ENCODE measurements around the gene TNKS2. TPM values are rescaled to one million over a fixed set of nuclear protein-coding genes. Genes with fewer than 3 reads are reported as not detected.

The TNKS2 gene
- total RNA-seq, 1 donor from 2014 or later = 48.2 TPM

DNA sequence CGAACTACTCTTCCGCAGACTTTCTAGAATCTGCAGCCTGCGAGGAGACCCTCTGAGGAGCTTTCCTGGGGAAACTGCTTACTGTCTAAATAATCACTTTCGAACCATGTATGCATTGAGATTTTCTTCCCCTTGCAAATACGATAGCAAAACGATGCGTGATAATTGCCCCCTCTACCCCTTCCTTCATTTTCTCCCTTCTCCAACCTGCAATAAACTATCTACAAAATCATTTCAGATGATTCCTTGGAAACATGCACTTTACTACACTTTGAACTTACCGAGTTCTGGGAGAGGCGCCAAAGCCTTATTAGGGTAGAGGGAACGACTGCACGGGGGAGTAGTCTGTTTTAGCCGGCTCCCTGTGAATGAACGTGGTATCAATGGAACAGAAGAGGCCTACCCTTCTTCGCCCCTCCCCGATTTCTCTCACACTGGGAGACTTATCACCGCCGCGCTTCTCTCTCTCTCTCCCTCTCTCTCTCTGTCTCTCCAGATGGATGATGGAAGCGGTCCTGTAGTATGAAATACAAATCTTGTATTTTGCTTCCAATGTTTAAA is 111.0 kb downstream of the TNKS2 start, which contains the start of gene FGFBP3:
Gene FGFBP3, minus strand, starts transcription at position 370 of the 561 bp plus-strand sequence. CDS start 517 bp downstream, outside the sequence.
- no peaks in the 10 kb centered on the region for H3K36me3 ChIP-seq (ENCODE audit: control insufficient read depth, insufficient read depth, low read length)
- H3K27me3 ChIP-seq (ENCODE audit: control insufficient read depth, insufficient read depth, low read length) = no peaks in the 10 kb centered on the region
- TF ChIP-seq, protein P1, sequence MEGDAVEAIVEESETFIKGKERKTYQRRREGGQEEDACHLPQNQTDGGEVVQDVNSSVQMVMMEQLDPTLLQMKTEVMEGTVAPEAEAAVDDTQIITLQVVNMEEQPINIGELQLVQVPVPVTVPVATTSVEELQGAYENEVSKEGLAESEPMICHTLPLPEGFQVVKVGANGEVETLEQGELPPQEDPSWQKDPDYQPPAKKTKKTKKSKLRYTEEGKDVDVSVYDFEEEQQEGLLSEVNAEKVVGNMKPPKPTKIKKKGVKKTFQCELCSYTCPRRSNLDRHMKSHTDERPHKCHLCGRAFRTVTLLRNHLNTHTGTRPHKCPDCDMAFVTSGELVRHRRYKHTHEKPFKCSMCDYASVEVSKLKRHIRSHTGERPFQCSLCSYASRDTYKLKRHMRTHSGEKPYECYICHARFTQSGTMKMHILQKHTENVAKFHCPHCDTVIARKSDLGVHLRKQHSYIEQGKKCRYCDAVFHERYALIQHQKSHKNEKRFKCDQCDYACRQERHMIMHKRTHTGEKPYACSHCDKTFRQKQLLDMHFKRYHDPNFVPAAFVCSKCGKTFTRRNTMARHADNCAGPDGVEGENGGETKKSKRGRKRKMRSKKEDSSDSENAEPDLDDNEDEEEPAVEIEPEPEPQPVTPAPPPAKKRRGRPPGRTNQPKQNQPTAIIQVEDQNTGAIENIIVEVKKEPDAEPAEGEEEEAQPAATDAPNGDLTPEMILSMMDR (IDR thresholded peaks at IDR 0.05; ENCODE audit: insufficient read depth, low read length, severe bottlenecking) = no peak
- peak within 1 kb of the TSS; percentile 64 for H3K4me3 ChIP-seq (ENCODE audit: low read depth, low read length)
- FAIRE-seq (no peak), DNase-seq (ENCODE audit: low read depth) (peak; percentile 21)

DNA sequence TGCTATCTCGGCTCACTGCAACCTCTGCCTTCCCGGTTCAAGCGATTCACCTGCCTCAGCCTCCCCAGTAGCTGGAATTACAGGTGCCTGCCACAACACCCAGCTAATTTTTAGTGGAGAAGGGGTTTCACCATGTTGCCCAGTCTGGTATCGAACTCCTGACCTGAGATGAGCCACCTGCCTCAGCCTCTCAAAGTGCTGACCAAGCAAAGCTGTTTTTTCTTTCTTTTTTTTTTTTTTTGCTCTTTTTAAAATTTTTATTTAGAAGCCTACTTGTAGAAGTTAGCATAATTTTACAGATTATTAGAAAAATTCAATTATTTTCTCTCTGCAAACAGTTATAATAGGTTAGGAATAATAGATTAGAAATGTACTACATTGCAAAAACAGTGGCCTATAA is 112.2 kb downstream of the TNKS2 start:
- H3K27me3 ChIP-seq (ENCODE audit: control insufficient read depth, insufficient read depth, low read length) = no peaks in the 10 kb centered on the region
- H3K36me3 ChIP-seq (ENCODE audit: control insufficient read depth, insufficient read depth, low read length) = no peaks in the 10 kb centered on the region
- no peak for FAIRE-seq
- DNase-seq (ENCODE audit: low read depth) = no peak
- no peak overlapping the region for H3K4me3 ChIP-seq (ENCODE audit: low read depth, low read length)
- TF ChIP-seq, protein P1 (IDR thresholded peaks at IDR 0.05; ENCODE audit: insufficient read depth, low read length, severe bottlenecking) = no peak

Other genes starting within 250 kb of the TNKS2 start
- 17.4 and 39.8 TPM in 2 replicates for gene PPP1R3C, start 165.4 kb upstream of the TNKS2 start, total RNA-seq
- 0.26 and 0.38 TPM in 2 replicates for gene FGFBP3, start 111.1 kb downstream of the TNKS2 start, total RNA-seq
- 47.4 and 53.4 TPM in 2 replicates for gene BTAF1, start 125.3 kb downstream of the TNKS2 start, total RNA-seq

Measured in bronchial epithelial cell (primary cell).